HuH-7.5 (cell line): ENCODE results near the gene TSPAN32.

Experiments used
- DNase-seq: peaks from one replicate; pipeline ENCODE4 v3.0.0; 2011; ENCODE audit warnings: low spot score

TSPAN32 gene

DNA sequence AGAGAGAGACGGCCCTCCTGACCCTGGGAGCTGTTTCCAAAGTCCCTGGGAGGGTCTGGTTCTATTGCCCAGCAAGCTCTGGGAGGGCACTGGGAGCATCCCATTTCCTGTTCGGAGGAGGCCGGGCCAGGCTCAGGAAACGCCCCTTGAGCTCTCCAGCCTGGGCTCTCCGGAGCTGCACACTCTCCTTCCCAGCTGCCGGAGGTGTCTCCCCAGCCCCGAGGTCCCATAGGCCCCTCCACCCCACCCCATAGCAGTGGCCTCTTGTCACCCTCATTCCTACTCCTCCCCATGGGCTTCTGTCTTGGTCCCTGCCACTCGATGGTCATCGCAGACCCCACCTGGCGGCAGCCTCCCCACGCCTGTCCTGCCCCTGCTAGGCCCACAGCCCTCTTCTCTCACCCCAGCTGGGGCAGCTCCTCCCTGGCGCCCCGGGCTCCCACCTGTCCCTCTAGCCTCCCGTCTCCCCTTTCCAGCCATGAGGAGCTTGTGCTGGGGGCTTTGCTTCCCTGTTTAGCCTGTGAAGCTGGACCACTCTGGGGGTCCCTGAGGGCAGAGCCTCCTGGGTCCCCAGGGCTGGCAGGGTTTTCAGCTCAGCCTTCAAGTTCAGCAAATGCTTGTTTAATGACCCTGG, 2.8 kb downstream of the TSPAN32 start:
- no peak for DNase-seq

DNA sequence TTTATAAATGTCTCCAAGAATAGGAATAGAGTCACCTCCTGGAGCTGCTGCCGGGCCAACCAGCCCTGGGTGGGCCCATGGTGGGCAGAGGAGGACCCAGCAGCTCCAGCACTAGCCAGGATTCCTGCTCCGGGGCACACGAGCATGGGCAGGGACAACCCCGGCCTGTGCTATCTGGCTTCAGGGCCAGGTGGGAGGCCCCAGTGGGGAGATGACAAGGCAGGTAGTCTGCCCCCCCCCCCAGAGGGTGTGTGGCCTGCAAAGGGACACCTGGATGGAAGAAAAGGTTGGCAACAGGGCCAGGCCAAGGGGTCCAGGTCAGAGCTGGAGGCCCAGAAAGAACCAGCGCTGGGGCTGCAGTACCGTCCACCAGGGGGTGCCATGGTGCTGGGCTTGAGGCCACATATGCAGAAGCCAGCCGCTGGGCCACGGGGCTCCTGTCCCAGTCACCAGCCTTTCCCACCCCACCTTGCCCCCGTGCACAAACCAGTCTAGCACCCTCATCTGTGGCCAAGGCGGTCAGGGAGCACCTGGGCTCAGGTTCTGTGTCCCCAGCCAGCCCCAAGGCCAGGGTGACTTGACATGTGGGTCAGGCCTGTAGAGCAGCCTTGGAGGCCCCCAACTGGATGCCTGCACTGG, 3.4 kb downstream of the TSPAN32 start:
- peak; percentile 68 for DNase-seq

DNA sequence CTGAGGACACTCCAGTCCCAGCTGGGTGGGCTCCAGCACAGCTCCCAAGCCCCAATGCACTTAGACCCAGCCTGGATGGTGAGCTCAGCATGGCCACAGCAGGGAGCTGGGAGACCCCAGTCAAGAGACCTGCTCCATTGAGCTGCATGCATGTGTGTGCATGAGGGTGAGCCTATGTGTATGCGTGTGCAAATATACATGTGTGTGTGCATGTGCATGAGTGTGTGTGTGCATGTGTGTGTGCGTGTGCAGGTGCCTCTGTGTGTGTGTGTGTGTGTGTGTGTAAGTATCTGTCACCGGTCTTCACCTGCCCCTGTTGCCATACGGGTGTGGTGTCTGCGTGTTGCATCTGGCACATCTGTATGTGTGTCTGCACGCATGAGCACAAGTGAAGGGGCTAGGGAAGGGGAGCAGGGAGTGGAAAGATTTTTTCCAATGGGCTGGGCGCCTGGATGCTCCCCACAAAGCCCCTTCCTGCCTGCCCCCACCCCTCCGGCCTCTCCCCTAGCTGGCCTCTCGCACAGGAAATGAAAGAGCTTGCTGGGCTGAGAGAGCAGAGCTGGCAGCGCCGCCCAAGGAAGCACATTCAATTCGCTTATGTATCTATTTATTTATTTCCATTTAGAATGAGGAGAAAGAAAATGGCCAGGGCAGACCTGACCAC, 4.1 kb downstream of the TSPAN32 start:
- no peak for DNase-seq

DNA sequence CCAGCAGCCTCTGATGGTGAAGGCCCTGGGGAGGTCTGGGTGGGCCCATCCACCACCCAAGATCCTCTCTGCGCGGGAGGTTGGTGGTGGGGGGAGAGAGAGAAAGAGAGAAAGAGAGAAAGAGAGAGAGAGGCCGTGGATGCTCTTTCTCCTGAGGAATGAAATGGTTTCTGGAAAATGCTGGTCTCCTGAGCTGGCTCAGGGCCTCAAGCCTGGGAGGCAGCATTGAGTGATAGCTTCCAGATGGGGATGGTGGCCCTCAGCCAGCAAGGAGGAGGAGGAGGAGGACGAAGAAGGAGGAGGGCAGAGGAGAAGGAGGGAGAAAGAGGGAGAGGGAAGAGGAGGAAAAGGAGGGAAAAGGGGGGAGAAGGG, 4.6 kb downstream of the TSPAN32 start:
- DNase-seq, result no peak

DNA sequence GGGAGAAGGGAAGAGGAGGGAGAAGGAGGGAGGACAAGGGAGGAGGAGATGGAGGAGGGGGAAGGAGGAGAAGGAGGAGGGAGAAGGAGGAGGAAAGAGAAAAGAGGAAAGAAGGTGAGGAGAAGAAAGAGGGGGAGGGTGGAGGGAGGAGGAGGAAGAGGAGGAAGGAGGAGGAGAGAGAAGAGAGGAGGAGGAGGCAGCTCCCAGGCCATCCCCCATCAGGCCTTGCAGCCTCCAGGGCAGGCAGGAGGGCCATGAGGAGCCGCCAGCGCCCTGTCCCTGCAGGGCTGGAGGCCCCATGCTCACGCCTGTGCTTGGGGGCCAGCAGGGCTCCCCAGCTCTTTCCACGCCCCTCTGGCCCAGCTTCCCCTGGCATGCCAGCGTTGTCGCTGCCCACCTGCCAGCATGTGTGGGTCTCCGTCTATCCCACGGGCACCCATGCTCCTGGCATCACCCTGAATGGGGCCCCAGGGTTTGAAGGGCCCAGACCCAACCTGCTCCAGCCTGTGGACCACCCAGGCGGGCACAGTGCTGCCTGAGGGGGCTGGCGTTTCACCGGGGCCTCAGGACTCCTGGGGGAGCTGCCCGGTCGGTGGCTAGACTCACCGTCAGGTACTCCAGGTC, 5.2 kb downstream of the TSPAN32 start:
- DNase-seq, result no peak

DNA sequence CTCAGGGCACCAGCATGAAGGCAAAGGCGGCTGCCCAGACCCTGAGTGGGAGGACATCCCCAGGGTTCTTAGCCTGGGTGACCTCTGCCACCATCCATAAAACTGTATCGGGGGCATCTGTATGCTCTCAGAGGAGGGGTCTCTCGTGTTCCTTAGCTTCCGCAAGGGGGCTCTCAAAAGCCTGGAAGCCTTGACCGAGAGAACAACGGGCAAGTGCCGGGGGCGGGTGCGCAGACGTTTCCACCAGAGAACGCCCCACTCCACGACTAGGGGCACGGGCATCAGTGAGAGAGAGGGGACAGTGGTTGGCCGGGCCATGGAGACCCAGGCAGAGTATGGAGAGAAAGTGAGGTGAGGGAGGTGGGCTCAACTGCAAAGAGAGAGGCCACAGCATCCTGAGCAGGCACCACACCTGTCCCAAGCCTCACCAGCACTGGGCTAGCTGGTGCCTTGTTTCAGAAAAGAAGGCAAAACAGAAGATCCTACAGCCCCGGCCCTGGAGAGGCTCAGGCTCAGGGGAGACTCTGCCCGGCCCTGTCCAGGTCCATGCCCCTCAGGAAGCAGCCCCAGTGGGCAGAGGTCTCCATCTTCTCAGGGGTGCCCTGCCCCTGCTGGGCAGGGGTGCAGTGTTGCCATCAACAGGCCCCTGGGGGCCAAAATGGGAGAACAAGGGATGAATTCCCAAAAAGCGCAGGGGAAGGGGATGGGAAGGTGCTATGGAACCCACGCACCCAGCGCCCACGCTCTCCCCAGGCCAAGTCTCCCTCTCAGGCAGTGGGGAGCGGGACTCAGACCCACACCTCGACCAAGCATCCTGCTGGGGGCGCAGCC, 5.9 kb downstream of the TSPAN32 start:
- no peak for DNase-seq

DNA sequence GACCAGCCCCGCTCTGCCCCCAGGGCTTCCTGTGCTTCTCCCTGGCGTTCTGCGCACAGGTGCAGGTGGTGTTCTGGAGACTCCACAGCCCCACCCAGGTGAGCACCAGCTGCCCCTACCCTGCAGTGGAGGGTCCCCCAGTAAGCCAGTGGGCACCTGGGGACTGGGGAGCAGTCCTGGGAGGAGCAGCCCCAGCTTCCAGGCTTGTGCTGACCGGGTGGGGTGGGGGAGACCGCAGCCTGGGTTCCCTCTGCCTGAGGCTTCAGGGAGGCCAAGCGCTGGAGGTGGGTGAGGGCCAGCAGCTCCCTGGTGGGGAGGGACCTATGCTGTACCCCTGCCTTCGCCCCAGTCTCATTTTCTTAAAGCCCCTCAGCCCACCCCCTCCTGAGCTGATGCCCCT, 6.9 kb downstream of the TSPAN32 start:
- DNase-seq, result no peak

DNA sequence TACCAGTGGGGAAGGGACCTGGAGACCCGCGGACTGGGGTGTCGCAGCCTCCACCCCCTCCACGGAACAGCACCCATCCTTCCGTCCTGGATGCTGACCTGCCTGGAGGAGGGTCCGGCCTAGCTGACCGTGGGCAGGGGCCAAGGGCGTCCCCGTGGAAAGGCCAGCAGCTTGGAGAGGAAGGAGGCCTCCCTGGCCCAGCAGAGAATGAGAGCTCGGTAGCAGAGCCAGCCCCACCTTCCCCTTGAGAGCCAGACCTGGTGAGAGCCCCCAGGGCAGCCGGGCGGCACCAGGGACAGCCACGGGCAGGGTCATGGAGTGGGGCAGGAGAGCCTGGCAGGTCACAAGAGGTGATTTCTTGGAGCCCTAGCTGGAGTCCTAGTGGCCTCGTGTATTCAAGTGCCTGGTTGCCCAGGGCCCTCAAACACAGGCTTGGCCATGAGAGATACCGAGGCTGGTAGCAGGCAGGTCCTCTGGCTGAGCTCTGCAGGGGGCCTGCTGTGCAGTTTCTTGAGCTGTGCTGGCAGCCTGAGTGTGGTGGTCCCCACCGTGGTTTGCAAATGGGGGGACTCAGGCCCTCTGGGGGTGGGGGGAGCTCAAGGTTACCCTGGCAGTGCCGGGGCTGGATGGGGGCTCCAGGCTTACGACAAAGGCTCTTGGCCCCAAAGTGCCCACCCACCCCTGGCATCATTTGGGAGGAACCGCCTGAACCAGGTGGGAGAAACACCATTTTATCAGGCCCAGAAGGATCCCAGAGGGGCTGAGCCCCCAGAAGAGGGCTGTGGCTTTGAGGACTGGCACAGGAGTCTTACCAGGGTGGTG, 7.6 kb downstream of the TSPAN32 start:
- DNase-seq, result no peak

DNA sequence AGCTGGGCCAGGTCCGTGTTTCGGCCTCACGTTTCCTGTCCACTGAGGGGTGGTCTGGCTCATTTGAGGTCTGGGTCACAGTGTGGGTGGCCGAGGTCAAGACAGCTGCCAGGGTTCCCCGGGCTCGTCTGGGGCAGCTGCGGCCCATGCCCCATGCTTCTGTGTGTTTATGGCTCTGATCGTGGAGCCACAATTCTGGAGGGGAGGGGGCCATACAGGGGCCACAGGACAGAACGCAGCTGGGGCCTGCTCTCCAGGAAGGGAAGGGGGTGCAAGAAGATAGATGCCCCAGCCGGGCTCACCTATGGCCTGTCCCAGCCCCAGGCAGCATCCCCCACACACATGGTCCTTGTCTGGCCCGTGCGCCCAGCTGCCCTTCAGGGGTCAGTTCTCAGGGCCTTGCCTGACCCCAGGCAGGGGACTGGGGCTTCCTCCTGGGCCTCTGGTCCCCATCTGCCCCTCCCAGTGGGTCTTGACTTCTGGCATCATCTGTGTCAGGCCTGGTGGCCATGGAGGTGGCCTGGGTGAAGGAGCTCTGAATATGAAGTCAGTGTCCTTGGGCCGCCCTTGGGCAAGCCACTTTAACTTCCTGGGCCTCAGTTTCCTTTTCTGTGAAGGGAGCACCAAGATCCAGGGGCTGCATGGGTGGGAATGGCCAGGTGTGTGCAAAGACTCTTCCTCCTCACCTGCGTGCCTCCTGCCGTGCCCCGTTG, 8.4 kb downstream of the TSPAN32 start:
- DNase-seq, result no peak

DNA sequence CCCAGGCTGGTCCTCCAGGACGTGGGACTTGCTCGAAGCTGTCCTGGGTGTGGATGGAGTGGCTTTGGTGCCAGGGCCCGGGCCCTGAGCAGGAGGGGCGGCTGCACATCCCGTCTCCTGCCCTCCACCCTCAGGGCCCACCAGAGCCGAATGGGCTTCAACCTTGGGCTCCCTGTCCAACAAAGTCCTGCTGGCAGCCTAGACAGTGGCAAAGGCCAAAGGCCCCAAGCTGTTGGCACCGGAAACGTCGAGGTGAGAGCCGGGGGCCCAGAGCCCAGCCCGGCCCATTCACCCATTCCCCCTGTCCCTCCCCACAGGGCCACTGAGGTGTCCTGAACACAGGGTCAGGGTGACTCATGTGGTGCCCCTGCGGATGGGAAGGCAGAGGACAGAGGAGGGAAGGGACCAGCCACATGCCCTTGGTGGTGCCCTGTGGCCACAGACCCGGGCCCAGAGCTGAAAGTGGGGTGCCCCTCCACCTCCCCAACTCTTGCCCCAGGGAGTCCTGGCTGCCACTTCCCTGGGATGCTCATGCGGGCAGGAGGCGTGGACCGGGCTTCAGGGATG, 9.1 kb downstream of the TSPAN32 start:
- no peak for DNase-seq

DNA sequence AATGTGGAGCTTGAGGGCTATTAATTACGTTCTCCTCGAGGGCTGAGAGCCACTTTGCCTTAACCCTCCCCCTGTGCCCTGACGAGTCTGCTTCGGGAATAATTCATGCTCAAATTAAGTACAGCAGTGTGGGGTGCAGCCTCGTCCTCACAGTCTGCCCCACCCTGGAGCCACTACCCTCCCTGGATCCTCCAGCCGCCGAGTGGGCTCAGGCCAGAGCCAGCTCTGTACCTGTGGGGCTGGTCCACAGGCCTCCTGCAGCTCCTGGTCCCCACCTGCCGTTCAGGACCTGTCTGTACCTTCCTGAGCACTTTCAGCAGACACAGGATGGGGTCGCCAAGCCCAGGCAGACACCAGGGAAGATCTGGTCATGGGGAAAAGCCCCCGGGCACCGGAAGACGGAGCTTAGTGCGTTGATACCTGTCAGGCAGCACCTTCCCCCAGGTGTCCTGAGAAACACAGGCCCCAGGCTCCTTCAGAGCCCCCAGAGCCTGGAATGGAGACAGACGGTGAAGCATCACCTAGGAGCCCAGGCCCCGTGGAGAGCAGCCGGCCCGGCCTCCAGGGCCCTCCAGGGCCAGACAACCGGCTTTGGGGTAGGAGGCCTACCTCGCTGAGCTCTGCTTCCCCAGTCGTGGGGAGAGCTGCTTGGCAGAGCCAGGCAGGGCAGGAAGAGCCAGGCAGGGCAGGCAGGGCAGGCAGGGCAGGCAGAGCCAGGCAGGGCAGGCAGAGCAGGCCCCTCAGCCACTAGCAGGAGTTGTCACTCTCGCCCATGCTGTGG, 9.7 kb downstream of the TSPAN32 start:
- DNase-seq, result no peak

DNA sequence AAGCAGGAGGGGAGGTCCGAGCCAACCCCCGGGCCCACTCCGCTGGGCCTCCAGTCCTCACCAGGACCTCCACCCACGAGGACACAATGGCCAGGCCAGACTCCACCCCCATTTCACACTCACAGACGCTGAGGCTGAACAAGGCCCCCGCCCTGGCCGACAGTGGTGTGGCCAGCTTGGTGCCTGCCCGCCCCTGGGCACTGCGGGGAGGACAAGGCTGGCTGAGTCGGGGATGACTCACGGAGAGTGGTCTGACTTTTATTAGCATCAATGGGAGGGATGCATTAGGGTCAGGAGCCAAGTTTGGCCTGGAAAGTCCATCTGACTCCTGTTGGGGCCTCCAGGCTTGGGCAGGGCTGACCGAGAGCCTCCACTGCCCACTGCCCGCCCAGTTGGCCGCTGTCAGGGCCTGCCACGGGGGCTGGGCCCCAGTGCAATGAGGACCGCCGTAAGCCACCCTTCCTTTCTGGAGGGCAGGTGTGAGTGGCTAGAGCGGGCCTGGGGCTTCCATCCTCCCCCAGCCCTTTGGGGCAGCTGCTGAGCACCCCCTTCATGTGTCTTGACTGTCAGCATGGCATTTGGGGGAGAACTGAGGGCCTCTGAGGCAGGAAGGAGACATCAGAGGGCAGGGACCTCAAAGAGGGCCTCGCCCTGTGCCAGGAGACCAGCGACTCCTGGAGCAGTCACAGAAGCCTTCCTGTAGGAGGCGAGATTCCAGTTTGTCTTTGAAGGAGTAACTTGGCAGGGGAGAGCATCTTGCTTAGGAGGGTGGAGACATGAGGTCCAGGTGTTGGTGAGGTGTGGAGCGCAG, 10.6 kb downstream of the TSPAN32 start:
- no peak for DNase-seq

DNA sequence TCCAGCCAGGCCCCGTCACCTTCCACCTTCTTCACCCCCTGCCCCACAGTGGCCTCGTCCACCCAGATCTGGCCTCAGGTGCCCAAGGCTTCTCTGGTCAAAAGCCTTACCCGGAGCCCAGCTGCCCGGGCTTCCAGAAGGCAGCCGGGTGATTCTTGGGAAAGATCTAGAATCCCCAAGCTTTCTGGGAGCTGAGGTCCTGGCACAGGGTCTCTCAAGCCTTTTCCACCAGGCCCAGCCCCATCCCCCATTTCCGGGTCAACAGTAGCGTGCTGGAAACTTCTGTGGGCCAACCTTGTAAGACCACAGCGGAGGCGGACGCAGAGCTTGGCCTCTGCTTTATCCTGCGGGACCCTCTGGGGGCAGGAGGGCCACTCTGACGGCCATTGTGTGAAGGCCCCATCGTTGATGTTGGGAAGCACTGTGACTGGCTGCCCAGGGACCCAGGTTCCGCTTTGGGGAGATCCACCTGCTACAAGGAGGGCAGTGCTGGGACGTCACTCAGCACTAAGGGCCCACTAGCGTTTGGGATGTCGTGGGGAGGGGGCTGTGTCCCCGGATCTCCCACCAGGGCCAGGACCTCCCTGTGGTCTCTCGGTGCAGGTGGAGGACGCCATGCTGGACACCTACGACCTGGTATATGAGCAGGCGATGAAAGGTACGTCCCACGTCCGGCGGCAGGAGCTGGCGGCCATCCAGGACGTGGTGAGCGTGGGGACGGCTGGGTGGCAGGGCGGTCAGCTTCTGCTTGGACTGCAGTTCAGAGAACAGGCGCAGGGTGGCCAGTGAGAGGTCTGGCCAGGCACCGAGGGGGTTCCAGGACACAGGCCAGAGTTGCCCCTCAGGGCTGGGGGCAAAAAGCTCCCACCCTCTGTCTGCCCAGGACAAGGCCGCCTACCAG, 11.5 kb downstream of the TSPAN32 start:
- no peak for DNase-seq

DNA sequence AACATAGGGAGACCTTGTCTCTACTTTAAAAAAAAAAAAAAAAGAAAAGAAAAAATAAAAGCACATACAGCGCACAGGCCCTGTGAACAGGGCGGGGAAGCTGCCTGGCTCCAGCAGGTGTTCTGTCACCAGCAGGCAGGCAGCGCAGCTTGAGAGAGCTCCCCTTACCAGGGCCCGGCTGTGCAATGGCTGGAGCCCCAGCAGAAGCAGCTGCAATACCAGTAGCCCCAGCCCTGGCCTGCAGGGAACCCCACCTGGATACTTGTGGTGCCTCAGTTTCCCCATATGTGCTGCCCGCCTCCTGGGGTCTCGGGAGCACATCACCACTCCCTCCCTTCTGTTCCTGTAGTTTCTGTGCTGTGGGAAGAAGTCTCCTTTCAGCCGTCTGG, 12.3 kb downstream of the TSPAN32 start:
- no peak for DNase-seq

DNA sequence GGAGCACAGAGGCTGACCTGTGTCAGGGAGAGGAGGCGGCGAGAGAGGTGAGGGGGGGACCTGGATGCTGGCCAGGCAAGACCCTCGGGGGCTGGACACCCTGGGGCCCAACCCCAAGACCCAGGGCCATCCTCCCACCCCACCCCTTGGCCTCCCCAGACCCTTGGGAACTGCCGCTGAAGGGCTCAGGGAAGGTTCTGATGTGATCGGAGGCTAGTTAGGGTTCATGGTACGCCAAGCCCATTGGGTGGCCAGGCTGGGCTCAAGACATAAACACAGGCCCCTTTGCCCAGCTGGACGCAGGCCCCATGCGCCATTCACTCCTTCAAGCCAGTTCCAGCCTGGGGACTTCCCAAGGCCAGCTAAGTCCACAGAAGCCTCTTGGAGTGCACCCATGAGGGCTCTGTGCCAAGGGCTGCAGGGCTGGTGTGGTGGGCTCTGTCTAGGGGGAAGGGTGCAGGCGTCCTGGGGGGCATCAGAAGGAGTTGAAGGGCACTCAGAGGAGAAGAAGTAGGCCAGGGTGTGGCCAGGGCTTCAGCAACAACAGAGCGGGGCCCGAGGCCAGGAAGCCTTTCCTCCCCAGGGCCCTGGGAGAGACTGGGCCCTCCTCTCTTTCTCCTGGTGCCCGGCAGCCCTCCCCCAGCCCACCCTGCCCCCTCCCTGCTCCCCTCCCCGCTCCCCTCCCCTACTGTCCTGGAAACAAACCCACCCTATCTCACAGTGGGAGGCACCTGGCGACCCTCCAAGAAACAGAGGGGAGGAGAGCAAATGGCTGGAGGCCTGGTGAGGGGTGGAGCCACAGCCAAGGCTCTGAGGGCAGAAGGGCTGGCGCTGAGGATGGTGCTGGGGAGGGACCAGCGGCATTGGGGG, 12.9 kb downstream of the TSPAN32 start:
- DNase-seq, result no peak

DNA sequence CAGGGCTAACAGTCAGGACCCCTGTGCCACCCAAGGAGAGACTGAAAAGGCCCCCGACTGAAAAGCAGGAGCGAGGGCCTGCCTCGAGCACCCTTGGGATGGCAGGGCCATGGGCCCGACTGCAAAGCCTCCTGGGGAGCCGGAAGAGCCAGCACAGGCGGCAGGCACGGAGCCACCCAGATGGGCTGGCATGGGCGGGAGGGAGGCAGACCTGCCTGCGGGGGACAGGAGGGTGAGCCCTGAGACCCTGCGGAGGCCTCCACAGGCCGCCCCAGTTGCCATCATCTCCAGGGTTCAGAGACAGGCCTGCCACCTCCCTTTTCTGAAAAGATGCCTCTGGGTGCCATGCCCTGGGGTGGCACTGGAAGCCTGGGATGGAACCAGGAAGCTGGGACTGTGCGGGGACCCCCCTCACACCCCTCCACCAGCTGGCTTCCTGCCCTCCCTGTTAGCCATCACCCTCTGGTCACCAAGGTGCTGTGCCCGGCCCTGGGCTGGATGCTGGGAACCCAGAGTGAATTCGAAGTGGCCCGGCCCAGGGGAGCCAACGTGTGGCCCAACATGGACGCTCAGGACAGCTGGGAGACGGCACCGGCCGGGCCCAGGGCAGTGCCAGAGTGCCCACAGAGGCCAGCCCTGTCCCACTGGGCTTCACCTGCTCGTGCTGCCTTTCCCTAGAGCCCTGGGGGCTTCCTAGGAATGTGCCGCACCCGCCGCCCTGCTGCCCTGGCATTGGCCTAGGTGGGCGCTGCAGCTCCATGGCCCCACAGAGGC, 13.8 kb downstream of the TSPAN32 start:
- no peak for DNase-seq
